Spinal cord (tissue), 10 donors: ENCODE results near the gene GLB1L. TPM values are rescaled to one million over a fixed set of nuclear protein-coding genes. Genes with fewer than 3 reads are reported as not detected.

Source experiments
- DNase-seq, 6 donors: peaks; one replicate each; pipeline versions ENCODE4 v3.0.0 to v3.0.0-alpha.2; 2013 to 2015; ENCODE audit warnings: low spot score in 6 of 6, low read depth in 4 of 6
- H3K27ac ChIP-seq: one replicate; pipeline ENCODE4 v1.5.1; 2013; ENCODE audit warnings: low read depth, low read length, control low read depth
- H3K27me3 ChIP-seq: one replicate; pipeline ENCODE4 v1.6.1; 2013; ENCODE audit warnings: low read length; ENCODE audit not compliant: control insufficient read depth, insufficient read depth
- H3K36me3 ChIP-seq: one replicate; pipeline ENCODE4 v1.6.1; 2013; ENCODE audit warnings: low read length; ENCODE audit not compliant: control insufficient read depth, insufficient read depth
- H3K4me1 ChIP-seq: one replicate; pipeline ENCODE4 v1.6.1; 2013; ENCODE audit warnings: low read length; ENCODE audit not compliant: control insufficient read depth, insufficient read depth
- H3K4me3 ChIP-seq: one replicate; pipeline ENCODE4 v1.5.1; 2013; ENCODE audit warnings: low read depth, low read length, control low read depth
- H3K9me3 ChIP-seq: one replicate; pipeline ENCODE4 v1.6.1; 2013; ENCODE audit warnings: low read length; ENCODE audit not compliant: control insufficient read depth, insufficient read depth
- WGBS: methylation state at CpG from one replicate; pipeline ENCODE4 v1.1.5; 2013; ENCODE audit warnings: missing lambda C conversion rate; ENCODE audit not compliant: insufficient coverage; 5-methylcytosine and 5-hydroxymethylcytosine counted together
- polyA plus RNA-seq, 2 donors: library from polyadenylated mRNA; unstranded; fragments of 120-200 nt; gene quantifications; one replicate each; pipeline ENCODE4 v1.2.1, GENCODE V29; 2013; ENCODE audit not compliant: insufficient read length in 2 of 2
- total RNA-seq, 2 donors: library from RNA; depleted of rRNA in 1 of 2; stranded (reverse); fragments of 120-200 nt in 1 of 2; fragments of >200 nt in 1 of 2; gene quantifications; one replicate each; pipeline versions ENCODE4 v1.2.3 to v1.2.4, GENCODE V29; 2013 to 2014
- donor health status: healthy.

The GLB1L gene
- total and polyA plus RNA-seq, 4 donors = 9.4 to 22.1 (median 11.7) TPM

DNA sequence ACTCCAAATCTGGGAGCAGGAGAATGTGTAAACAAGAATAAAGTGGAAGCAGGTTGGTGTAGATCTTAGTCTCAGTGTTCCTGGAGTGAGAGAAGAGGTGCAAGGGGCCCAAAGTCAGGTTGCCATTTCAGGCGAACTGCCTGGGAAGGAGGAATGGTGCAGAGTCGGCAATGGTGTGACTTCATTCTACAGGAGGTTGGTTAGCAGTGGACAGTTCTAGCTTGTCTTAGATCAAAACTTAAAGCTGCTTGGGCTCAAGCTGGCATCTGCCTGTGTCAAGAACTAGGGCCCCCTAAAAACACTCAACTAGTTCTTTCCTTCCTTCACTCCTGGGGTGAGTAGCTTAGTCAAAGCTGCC, 3.6 kb upstream of the GLB1L start:
- DNase-seq = no peak
- Histone ChIP-seq H3K9me3 (no peaks in the 10 kb centered on the region), H3K36me3 (peaks cover 36% of the 10 kb centered on the region), H3K27ac (peak overlapping the region; percentile 69), H3K4me1 (peaks cover 48% of the 10 kb centered on the region), H3K27me3 (peaks cover 21% of the 10 kb centered on the region), H3K4me3 (no peak overlapping the region)
- WGBS = 83% methylated on average over 1 of the region's 2 CpGs

DNA sequence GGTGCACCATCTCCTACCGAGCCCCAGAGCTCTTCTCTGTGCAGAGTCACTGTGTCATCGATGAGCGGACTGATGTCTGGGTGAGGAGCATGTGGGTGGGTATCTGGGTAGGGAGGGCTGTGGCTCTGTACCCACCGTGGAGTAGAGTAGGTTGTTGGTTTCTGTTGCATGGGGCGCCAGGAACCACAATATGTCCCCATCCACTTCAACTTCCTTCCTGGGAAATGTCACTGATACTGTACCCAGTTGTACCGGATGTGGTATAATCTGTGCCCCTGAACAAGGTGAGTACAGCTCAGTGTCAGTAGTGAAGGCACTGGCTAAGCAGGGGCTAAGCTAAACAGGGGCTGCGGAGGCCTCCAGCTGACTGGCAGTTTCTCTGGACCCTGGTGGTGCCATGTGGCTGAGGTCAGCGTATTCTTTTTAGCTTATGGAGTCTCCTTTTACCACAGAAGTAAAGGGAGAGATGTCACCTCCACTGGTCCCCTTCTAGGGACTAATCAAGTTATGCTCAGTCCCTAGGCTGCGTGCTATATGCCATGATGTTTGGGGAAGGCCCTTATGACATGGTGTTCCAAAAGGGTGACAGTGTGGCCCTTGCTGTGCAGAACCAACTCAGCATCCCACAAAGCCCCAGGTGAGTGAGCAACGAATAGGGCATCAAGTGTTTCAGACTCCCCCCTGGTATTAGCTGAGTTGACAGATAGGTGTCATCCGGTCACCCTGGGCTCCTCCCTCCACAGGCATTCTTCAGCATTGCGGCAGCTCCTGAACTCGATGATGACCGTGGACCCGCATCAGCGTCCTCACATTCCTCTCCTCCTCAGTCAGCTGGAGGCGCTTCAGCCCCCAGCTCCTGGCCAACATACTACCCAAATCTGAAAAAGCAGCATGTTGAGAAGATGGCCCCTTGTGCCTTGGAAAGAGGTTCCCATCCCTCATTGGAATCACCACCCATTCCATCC, 2.7 kb upstream of the GLB1L start:
- peaks cover 12% of the 10 kb centered on the region for H3K27me3 ChIP-seq
- 85% methylated on average over 11 of the region's 17 CpGs for WGBS
- no peaks in the 10 kb centered on the region for H3K9me3 ChIP-seq
- peaks cover 39% of the 10 kb centered on the region for H3K36me3 ChIP-seq
- H3K4me1 ChIP-seq = peaks cover 39% of the 10 kb centered on the region
- H3K27ac ChIP-seq = no peak overlapping the region
- no peak for DNase-seq
- no peak overlapping the region for H3K4me3 ChIP-seq

DNA sequence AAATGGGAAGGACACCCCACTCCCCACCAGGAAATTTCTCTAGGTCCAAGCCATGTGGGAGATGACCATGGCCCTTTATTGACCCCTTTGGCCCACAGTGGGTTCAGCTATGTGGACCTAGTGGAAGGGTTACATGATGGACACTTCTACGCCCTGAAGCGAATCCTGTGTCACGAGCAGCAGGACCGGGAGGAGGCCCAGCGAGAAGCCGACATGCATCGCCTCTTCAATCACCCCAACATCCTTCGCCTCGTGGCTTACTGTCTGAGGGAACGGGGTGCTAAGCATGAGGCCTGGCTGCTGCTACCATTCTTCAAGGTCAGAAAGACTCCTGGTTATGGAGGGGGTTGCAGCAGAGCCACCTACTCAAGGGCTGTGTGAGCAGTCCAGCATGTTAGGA, 1.3 kb upstream of the GLB1L start:
- H3K27ac ChIP-seq = no peak overlapping the region
- DNase-seq = no peak
- H3K27me3 ChIP-seq = no peaks in the 10 kb centered on the region
- WGBS = 100% methylated on average over 2 of the region's 10 CpGs
- peaks cover 44% of the 10 kb centered on the region for H3K36me3 ChIP-seq
- no peak overlapping the region for H3K4me3 ChIP-seq
- no peaks in the 10 kb centered on the region for H3K9me3 ChIP-seq
- H3K4me1 ChIP-seq = peaks cover 35% of the 10 kb centered on the region

DNA sequence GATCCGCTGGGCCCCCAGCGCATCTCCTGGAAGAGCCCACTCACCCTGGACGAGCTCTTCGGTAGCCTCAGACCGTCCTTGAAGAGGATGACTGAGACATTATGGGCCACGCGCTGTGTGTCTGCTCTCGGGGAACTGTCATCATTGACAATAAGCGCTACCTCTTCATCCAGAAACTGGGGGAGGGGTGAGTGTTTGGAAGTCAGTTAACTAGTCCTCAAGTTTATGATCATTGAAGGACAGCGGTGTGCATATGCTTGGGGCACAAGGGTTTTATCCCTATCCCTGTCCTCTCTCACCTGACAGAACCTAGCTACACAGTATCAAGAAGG, 621 bp upstream of the GLB1L start:
- Histone ChIP-seq H3K36me3 (peaks cover 44% of the 10 kb centered on the region), H3K9me3 (no peaks in the 10 kb centered on the region), H3K4me1 (peaks cover 35% of the 10 kb centered on the region), H3K27ac (peak overlapping the region; percentile 90), H3K27me3 (no peaks in the 10 kb centered on the region), H3K4me3 (peak overlapping the region; percentile 96)
- DNase-seq = no peak
- WGBS = 4% methylated on average over 5 of the region's 10 CpGs

DNA sequence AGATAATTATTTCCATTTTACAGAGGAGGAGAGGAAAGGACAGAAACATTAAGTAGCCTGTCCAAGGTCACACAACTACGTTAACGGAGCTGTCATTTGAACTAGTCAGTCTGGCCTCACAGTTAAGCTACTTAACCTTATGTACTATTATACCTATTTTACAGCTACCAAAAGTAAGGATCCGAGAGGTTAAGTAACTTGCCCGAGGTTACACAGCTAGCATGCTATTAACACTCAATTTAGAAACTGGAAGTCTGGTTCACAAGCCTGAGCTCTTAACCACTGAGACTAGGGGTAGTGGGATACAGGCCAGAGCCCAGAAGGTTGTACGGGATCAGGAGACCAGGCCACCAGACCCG, 476 bp downstream of the GLB1L start:
- H3K4me1 ChIP-seq = peaks cover 26% of the 10 kb centered on the region
- peak overlapping the region; percentile 90 for H3K27ac ChIP-seq
- no peaks in the 10 kb centered on the region for H3K9me3 ChIP-seq
- DNase-seq = no peak
- H3K27me3 ChIP-seq = no peaks in the 10 kb centered on the region
- WGBS = 50% methylated on average over 4 of the region's 6 CpGs
- peaks cover 39% of the 10 kb centered on the region for H3K36me3 ChIP-seq
- H3K4me3 ChIP-seq = peak overlapping the region; percentile 96

DNA sequence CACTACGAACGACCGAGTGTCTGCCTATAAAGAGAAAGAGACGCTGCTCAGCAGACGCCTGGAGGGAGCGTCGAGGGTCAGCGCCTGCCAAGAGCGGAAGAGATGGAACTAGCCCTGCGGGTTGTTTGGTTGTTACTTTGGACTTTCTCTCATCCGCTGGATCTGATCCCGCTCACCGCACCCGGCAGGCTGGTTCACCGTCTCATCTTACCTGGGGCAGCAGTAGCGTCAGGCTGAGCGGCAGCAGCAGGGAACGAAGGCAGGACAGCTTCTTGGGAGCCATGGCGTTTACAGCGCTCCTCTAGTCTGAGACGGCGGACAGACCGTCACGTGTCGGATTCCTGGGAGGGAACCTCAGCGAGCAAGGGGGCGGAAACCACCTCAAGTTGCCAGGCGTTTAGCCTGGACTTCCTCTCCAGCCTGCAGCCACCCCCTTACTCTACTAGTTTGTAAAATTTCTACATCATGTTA, 1.9 kb downstream of the GLB1L start:
- H3K9me3 ChIP-seq = no peaks in the 10 kb centered on the region
- peaks cover 30% of the 10 kb centered on the region for H3K36me3 ChIP-seq
- no peak overlapping the region for H3K27ac ChIP-seq
- WGBS = 36% methylated on average over 28 of the region's 28 CpGs
- H3K27me3 ChIP-seq = no peaks in the 10 kb centered on the region
- H3K4me3 ChIP-seq = peak overlapping the region; percentile 7
- DNase-seq = no peak
- H3K4me1 ChIP-seq = peaks cover 15% of the 10 kb centered on the region

DNA sequence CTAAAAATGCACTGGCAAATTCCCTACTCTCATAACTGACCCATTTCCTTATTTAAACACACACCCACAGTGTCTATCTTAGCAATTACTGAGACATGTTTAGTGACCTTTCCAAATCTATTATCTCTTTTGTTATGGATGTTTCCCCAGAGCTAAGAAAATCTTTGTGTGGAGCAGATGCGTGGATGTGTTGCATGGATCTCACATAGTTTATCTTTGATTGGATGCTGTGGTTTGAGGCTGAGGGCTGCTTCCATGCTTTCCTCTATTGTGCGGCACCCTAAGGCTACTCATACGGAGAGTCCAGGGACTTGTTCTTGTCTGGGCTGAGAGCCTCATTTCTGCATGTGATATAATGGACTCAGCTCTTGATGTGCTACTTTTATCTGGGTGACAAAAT, 10.9 kb downstream of the GLB1L start:
- H3K4me1 ChIP-seq = peaks cover 12% of the 10 kb centered on the region
- H3K9me3 ChIP-seq = no peaks in the 10 kb centered on the region
- no peaks in the 10 kb centered on the region for H3K27me3 ChIP-seq
- 100% methylated on average over 2 of the region's 3 CpGs for WGBS
- no peak overlapping the region for H3K4me3 ChIP-seq
- no peak for DNase-seq
- H3K36me3 ChIP-seq = peaks cover 52% of the 10 kb centered on the region
- H3K27ac ChIP-seq = no peak overlapping the region

DNA sequence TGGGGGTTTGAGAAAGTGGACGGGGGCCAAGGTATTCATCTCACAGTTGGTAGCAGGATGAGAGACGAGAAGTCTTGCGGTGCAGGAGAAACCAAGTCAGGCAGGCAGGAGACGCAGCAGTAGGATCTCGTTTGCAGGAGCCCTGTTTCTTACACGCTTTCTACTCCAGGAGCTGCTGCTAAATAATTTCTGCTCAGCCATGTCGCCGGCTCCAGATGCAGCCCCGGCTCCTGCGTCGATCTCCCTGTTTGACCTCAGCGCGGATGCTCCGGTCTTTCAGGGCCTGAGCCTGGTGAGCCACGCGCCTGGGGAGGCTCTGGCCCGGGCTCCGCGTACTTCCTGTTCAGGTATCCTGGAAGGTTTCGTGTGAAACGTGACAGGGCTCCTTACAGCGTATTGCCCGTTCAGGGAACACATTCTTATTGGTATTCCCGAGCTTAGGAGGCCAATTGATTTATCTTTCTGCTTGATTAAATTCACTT, 15.1 kb downstream of the GLB1L start:
- no peak for DNase-seq
- peaks cover 47% of the 10 kb centered on the region for H3K36me3 ChIP-seq

DNA sequence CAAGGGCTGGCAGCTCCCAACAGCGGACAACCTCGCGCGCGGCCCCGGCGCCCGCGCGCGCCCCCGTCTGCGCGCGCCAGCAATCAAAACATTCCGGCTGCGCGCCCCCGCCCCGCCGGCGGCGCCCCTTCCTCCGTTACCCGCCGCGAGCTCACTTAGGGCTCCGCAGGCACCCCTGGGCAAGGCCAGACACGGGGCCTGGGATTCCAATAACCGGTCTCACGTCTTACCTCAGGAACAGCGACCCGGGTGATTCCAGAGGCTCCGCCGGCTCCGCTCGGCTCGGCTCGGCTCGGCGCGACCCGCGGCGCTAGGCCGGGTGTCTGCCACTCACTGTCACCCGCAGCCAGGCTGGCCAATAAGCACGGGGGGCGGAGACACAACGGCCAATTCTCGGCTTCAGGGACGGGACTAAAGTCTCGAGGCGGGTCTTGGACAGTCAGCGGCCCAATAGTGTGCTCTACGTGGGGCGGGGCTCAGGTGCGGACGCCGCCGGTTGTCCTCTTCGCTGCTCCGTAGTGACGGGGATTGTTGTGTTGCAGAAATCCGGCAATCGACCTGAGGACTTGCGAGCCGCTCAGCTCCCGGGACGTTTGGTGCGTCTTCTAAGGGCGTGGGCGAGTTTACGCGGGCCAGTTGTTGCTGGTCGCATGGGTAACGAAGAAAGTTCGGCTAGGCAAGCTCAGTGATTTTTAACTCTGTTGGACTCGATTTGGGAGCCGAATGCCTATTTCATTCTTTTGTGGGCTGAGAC, 15.8 kb downstream of the GLB1L start, which contains the start of the genes ANKZF1 and ATG9A:
Gene ANKZF1 (plus strand): TSS at position 502 of the 754 bp plus-strand sequence. CDS start 452 bp downstream, outside the sequence.
Gene ATG9A (minus strand): TSS at position 332 of the 754 bp plus-strand sequence. CDS start 1,612 bp downstream, outside the sequence.
- Histone ChIP-seq H3K9me3 (no peaks in the 10 kb centered on the region), H3K4me3 (peak within 1 kb of the TSS; percentile 98), H3K27ac (peak within 1 kb of the TSS; percentile 97), H3K36me3 (peaks cover 48% of the 10 kb centered on the region), H3K27me3 (no peaks in the 10 kb centered on the region), H3K4me1 (peaks cover 29% of the 10 kb centered on the region)
- DNase-seq = peak; percentile 91 to 100 (median 97)
- under 1% methylated on average over 80 of the region's 80 CpGs for WGBS

More for the DNA sequence above, 15.1 kb downstream of the GLB1L start:
- Histone ChIP-seq H3K4me3 (peak overlapping the region; percentile 98), H3K27me3 (no peaks in the 10 kb centered on the region), H3K27ac (peak overlapping the region; percentile 93), H3K4me1 (peaks cover 29% of the 10 kb centered on the region), H3K9me3 (no peaks in the 10 kb centered on the region)
- 0% methylated on average over 23 of the region's 24 CpGs for WGBS
